WTC11 (cell line): ENCODE data around the gene RCAN3. TPM values are rescaled to one million over a fixed set of nuclear protein-coding genes. Genes with fewer than 3 reads are reported as not detected.
"Not testable (repeated sequence)": the region's sequence is repeated elsewhere in the genome, so short reads cannot be mapped to it uniquely, and the experiment has no call there.

ENCODE experiments used
- ATAC-seq: fragments of 200-7000 bp; cut with Tn5 transposase; 2 replicates; pipeline ENCODE4 v1.10.0; 2021; ENCODE audit warnings: mild to moderate bottlenecking, moderate library complexity
- CTCF ChIA-PET: fragments of 300-600 bp; sonication (Branson Sonifier 250); formaldehyde crosslinking; loops from one replicate; lab custom pipeline; 2021; ENCODE audit warnings: antibody characterized with exemption; lab: Charles Lee
- POLR2A ChIA-PET: fragments of 350-600 bp; sonication (Branson Sonifier 250); formaldehyde crosslinking; loops from one replicate; lab custom pipeline; 2021; ENCODE audit warnings: antibody characterized with exemption; lab: Charles Lee
- DNase-seq: peaks from one replicate; pipeline ENCODE4 v3.0.0; 2021; ENCODE audit warnings: low spot score
- H3K27ac Mint-ChIP-seq: 2 replicates; pipeline ENCODE4 v1.8.0; 2021; ENCODE audit warnings: mixed read lengths
- H3K27me3 Mint-ChIP-seq: 2 replicates; pipeline ENCODE4 v1.8.0; 2021; ENCODE audit warnings: low read depth, mild to moderate bottlenecking, moderate library complexity, mixed read lengths
- H3K36me3 Mint-ChIP-seq: 2 replicates; pipeline ENCODE4 v1.8.0; 2021; ENCODE audit warnings: mixed read lengths
- H3K4me1 Mint-ChIP-seq: 2 replicates; pipeline ENCODE4 v1.8.0; 2022; ENCODE audit warnings: mixed read lengths
- H3K4me3 Mint-ChIP-seq: 2 replicates; pipeline ENCODE4 v1.8.0; 2021; ENCODE audit warnings: mild to moderate bottlenecking, moderate library complexity, mixed read lengths
- H3K9me3 Mint-ChIP-seq: 2 replicates; pipeline ENCODE4 v1.8.0; 2021; ENCODE audit warnings: mixed read lengths
- ELF4 ChIP-seq: sonication (generic); formaldehyde crosslinking; IDR thresholded peaks from 2 replicates; pipeline ENCODE4 v1.8.1; 2022; ENCODE audit warnings: low read depth, mild to moderate bottlenecking, moderate library complexity, missing genetic modification reagents
- JAZF1 ChIP-seq: fragments of 250-450 bp; sonication (Bioruptor Pico); IDR thresholded peaks from 2 replicates; pipeline ENCODE4 v1.9.0; 2021; ENCODE audit warnings: moderate library complexity, mild to moderate bottlenecking, inconsistent platforms
- JUN ChIP-seq: sonication (generic); formaldehyde crosslinking; IDR thresholded peaks from 2 replicates; pipeline ENCODE4 v1.8.0; 2023; ENCODE audit warnings: mild to moderate bottlenecking, missing genetic modification reagents
- MXD4 ChIP-seq: fragments of 250-450 bp; sonication (Bioruptor Pico); IDR thresholded peaks from 2 replicates; pipeline ENCODE4 v1.8.0; 2021; ENCODE audit warnings: mild to moderate bottlenecking, moderate library complexity, borderline replicate concordance
- ZNF121 ChIP-seq: sonication (generic); formaldehyde crosslinking; IDR thresholded peaks from 2 replicates; pipeline ENCODE4 v1.8.0; 2023; ENCODE audit warnings: missing genetic modification reagents
- ZNF138 ChIP-seq: sonication (generic); formaldehyde crosslinking; conservative IDR thresholded peaks from 2 replicates; pipeline ENCODE4 v1.8.1; 2022; ENCODE audit warnings: mild to moderate bottlenecking, moderate library complexity, missing genetic modification reagents
- total RNA-seq: library from RNA; stranded (reverse); gene quantifications from 3 replicates; pipeline ENCODE4 v1.2.3, GENCODE V29; 2021
- TF ChIP-seq, protein P1 (sequence below): sonication (generic); formaldehyde crosslinking; IDR thresholded peaks from 2 replicates; pipeline ENCODE4 v1.8.1; 2022; ENCODE audit warnings: mild to moderate bottlenecking, moderate library complexity, missing genetic modification reagents
- TF ChIP-seq, protein P2 (sequence below): sonication (generic); formaldehyde crosslinking; conservative IDR thresholded peaks from 2 replicates; pipeline ENCODE4 v1.8.1; 2023; ENCODE audit warnings: mild to moderate bottlenecking, low read depth, missing genetic modification reagents, moderate library complexity
- TF ChIP-seq, protein P3 (sequence below): sonication (generic); formaldehyde crosslinking; IDR thresholded peaks from 2 replicates; pipeline ENCODE4 v1.8.1; 2022; ENCODE audit warnings: missing genetic modification reagents, borderline replicate concordance
- TF ChIP-seq, protein P4 (sequence below): sonication (generic); formaldehyde crosslinking; IDR thresholded peaks from 2 replicates; pipeline ENCODE4 v1.8.1; 2023; ENCODE audit warnings: mild to moderate bottlenecking, missing genetic modification reagents, moderate library complexity
- TF ChIP-seq, protein P5 (sequence below): sonication (generic); formaldehyde crosslinking; IDR thresholded peaks from 2 replicates; pipeline ENCODE4 v1.8.0; 2023; ENCODE audit warnings: missing genetic modification reagents, mild to moderate bottlenecking, borderline replicate concordance
- TF ChIP-seq, protein P6 (sequence below): fragments of 250-450 bp; sonication (Bioruptor Pico); IDR thresholded peaks from 2 replicates; pipeline ENCODE4 v2.1.2; 2022; ENCODE audit warnings: mild to moderate bottlenecking, moderate library complexity

RCAN3 gene
- total RNA-seq, 1 experiment from 2014 or later, result 23.3 TPM

DNA sequence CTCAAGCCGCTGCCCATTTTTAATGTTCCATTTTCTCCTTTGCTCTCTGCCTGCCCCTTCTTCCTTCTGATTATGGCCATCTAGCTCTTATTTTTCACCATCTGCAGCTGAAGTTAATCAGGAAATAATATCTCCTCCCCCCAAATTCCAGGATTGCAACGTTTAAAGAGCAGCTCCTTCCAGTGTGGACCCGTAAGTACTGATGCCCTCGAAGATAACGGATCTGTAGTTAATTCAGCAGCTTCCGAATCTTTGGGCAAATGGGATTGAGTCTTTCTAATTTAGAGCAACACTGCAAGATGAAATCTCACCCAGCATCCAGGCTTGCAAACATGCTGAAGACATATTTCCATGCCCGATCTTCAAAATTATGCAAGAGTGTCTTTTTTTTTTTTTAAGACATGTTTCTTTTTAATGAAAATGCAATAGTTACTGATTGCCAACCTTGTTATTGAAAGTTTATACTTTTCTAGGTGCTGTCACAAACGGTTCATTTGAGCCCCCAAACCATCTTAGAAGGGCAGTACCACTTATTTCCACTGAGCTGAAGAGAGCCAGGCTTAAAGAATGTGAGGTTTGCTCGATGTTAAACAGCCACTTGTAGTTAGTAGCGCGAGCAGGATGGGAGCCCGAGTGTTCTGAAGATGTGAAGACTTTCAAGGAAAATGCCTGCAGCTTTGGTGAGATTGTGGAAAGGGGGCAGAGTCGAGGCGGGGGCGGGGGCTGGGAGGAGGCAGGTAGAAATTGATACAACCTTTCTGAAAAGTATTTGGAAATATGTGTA lies 10.9 kb upstream of the RCAN3 start:
- H3K27ac Mint-ChIP-seq, result no peak overlapping the region
- no peak overlapping the region for H3K4me3 Mint-ChIP-seq
- ChIA-PET CTCF (interaction anchor here (0.5 to 2.8 kb wide), 8 partner anchors 9 to 496 kb away, joined by 3 to 14 read pairs (median 6); partner anchors contain the start of gene NIPAL3), POLR2A (no interaction called here)
- TF ChIP-seq MXD4 (no peak), ZNF121 (CRISPR knock-in tag) (no peak), JAZF1 (CRISPR knock-in tag) (no peak)
- H3K27me3 Mint-ChIP-seq, result peaks cover 7% of the 10 kb centered on the region
- peak; percentile 76 for ATAC-seq
- no peak for DNase-seq
- H3K9me3 Mint-ChIP-seq, result peaks cover 26% of the 10 kb centered on the region
- peaks cover 24% of the 10 kb centered on the region for H3K36me3 Mint-ChIP-seq
- peaks cover 5% of the 10 kb centered on the region; the same call in 1 of the 2 replicates for H3K4me1 Mint-ChIP-seq

DNA sequence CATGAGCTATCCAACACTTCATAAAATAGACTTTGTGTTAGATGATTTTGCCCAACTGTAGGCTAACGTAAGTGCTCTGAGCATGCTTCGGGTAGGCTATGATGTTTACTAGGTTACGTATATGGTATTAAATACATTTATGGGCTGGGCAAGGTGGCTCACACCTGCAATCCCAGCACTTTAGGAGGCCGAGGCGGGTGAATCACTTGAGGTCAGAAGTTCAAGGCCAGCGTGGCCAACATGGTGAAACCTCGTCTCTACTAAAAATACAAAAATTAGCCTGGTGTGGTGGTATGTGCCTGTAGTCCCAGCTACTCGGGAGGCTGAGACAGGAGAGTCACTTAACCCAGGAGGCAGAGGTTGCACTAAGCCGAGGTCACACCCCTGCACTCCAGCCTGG lies 9.7 kb upstream of the RCAN3 start:
- CTCF ChIA-PET, result interaction anchor here (1.7 to 2.8 kb wide), 2 partner anchors 77 to 101 kb away, joined by 5 to 14 read pairs; partner anchors contain the start of gene NIPAL3
- POLR2A ChIA-PET, H3K4me3 Mint-ChIP-seq, ATAC-seq, H3K4me1 Mint-ChIP-seq, DNase-seq, H3K27me3 Mint-ChIP-seq, H3K27ac Mint-ChIP-seq: not testable (repeated sequence)
- H3K9me3 Mint-ChIP-seq, result peaks cover 26% of the 10 kb centered on the region
- peaks cover 24% of the 10 kb centered on the region for H3K36me3 Mint-ChIP-seq

DNA sequence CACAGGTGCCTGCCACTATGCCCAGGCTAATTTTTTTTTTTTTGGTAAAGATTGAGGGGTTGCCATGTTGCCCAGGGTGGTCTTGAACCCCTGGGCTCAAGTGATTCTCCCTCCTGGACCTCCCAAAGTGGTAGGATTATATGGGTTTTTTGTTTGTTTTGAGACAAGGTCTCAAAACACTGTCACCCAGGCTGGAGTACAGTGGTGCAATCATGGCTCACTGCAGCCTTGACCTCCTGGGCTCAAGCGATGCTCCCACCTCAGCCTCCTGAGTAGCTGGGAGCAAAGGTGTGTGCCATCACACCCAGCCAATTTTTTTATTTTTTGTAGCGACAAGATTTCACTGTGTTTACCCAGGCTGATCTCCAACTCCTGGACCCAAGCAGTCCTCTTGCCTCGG lies 8.9 kb upstream of the RCAN3 start:
- H3K27me3 Mint-ChIP-seq, result peaks cover 9% of the 10 kb centered on the region; the same call in 1 of the 2 replicates
- POLR2A ChIA-PET, result no interaction called here
- ATAC-seq, result no peak

More for the DNA sequence above, 8.9 kb upstream of the RCAN3 start:
- TF ChIP-seq, protein P1, sequence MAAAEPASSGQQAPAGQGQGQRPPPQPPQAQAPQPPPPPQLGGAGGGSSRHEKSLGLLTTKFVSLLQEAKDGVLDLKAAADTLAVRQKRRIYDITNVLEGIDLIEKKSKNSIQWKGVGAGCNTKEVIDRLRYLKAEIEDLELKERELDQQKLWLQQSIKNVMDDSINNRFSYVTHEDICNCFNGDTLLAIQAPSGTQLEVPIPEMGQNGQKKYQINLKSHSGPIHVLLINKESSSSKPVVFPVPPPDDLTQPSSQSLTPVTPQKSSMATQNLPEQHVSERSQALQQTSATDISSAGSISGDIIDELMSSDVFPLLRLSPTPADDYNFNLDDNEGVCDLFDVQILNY (CRISPR knock-in tag), result no peak
- TF ChIP-seq, protein P2, sequence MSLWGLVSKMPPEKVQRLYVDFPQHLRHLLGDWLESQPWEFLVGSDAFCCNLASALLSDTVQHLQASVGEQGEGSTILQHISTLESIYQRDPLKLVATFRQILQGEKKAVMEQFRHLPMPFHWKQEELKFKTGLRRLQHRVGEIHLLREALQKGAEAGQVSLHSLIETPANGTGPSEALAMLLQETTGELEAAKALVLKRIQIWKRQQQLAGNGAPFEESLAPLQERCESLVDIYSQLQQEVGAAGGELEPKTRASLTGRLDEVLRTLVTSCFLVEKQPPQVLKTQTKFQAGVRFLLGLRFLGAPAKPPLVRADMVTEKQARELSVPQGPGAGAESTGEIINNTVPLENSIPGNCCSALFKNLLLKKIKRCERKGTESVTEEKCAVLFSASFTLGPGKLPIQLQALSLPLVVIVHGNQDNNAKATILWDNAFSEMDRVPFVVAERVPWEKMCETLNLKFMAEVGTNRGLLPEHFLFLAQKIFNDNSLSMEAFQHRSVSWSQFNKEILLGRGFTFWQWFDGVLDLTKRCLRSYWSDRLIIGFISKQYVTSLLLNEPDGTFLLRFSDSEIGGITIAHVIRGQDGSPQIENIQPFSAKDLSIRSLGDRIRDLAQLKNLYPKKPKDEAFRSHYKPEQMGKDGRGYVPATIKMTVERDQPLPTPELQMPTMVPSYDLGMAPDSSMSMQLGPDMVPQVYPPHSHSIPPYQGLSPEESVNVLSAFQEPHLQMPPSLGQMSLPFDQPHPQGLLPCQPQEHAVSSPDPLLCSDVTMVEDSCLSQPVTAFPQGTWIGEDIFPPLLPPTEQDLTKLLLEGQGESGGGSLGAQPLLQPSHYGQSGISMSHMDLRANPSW (CRISPR knock-in tag), result no peak
- no peak for TF ChIP-seq ELF4 (CRISPR knock-in tag)
- TF ChIP-seq, protein P3, sequence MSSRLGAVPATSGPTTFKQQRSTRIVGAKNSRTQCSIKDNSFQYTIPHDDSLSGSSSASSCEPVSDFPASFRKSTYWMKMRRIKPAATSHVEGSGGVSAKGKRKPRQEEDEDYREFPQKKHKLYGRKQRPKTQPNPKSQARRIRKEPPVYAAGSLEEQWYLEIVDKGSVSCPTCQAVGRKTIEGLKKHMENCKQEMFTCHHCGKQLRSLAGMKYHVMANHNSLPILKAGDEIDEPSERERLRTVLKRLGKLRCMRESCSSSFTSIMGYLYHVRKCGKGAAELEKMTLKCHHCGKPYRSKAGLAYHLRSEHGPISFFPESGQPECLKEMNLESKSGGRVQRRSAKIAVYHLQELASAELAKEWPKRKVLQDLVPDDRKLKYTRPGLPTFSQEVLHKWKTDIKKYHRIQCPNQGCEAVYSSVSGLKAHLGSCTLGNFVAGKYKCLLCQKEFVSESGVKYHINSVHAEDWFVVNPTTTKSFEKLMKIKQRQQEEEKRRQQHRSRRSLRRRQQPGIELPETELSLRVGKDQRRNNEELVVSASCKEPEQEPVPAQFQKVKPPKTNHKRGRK, result no peak
- TF ChIP-seq, protein P4, sequence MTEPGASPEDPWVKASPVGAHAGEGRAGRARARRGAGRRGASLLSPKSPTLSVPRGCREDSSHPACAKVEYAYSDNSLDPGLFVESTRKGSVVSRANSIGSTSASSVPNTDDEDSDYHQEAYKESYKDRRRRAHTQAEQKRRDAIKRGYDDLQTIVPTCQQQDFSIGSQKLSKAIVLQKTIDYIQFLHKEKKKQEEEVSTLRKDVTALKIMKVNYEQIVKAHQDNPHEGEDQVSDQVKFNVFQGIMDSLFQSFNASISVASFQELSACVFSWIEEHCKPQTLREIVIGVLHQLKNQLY (CRISPR knock-in tag), result no peak
- TF ChIP-seq, protein P5, sequence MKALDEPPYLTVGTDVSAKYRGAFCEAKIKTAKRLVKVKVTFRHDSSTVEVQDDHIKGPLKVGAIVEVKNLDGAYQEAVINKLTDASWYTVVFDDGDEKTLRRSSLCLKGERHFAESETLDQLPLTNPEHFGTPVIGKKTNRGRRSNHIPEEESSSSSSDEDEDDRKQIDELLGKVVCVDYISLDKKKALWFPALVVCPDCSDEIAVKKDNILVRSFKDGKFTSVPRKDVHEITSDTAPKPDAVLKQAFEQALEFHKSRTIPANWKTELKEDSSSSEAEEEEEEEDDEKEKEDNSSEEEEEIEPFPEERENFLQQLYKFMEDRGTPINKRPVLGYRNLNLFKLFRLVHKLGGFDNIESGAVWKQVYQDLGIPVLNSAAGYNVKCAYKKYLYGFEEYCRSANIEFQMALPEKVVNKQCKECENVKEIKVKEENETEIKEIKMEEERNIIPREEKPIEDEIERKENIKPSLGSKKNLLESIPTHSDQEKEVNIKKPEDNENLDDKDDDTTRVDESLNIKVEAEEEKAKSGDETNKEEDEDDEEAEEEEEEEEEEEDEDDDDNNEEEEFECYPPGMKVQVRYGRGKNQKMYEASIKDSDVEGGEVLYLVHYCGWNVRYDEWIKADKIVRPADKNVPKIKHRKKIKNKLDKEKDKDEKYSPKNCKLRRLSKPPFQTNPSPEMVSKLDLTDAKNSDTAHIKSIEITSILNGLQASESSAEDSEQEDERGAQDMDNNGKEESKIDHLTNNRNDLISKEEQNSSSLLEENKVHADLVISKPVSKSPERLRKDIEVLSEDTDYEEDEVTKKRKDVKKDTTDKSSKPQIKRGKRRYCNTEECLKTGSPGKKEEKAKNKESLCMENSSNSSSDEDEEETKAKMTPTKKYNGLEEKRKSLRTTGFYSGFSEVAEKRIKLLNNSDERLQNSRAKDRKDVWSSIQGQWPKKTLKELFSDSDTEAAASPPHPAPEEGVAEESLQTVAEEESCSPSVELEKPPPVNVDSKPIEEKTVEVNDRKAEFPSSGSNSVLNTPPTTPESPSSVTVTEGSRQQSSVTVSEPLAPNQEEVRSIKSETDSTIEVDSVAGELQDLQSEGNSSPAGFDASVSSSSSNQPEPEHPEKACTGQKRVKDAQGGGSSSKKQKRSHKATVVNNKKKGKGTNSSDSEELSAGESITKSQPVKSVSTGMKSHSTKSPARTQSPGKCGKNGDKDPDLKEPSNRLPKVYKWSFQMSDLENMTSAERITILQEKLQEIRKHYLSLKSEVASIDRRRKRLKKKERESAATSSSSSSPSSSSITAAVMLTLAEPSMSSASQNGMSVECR (CRISPR knock-in tag), result no peak
- TF ChIP-seq JUN (CRISPR knock-in tag), result no peak
- TF ChIP-seq ZNF138 (CRISPR knock-in tag), result no peak
- TF ChIP-seq, protein P6, sequence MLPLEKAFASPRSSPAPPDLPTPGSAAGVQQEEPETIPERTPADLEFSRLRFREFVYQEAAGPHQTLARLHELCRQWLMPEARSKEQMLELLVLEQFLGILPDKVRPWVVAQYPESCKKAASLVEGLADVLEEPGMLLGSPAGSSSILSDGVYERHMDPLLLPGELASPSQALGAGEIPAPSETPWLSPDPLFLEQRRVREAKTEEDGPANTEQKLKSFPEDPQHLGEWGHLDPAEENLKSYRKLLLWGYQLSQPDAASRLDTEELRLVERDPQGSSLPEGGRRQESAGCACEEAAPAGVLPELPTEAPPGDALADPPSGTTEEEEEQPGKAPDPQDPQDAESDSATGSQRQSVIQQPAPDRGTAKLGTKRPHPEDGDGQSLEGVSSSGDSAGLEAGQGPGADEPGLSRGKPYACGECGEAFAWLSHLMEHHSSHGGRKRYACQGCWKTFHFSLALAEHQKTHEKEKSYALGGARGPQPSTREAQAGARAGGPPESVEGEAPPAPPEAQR (CRISPR knock-in tag), result no peak
- Mint-ChIP-seq H3K27ac (no peak overlapping the region), H3K4me1 (peaks cover 5% of the 10 kb centered on the region; the same call in 1 of the 2 replicates), H3K36me3 (peaks cover 18% of the 10 kb centered on the region), H3K4me3 (no peak overlapping the region), H3K9me3 (peaks cover 19% of the 10 kb centered on the region)
- DNase-seq, result no peak
- CTCF ChIA-PET, result no interaction called here
